Endothelial cell of umbilical vein (primary cell): ENCODE results near the gene BMPR1A. TPM values are rescaled to one million over a fixed set of nuclear protein-coding genes. Genes with fewer than 3 reads are reported as not detected.

Source experiments
- BruUV-seq: library from RNA; stranded (reverse); fragments of 400-500 nt; replicated peaks from 2 replicates; lab custom pipeline; 2021; lab: Mats Ljungman, UMichigan
- CTCF ChIA-PET: fragments of 300-600, 350-600 bp; sonication (Branson Sonifier 250); formaldehyde crosslinking; loops from one replicate; lab custom pipeline; 2021; ENCODE audit warnings: antibody characterized with exemption, inconsistent platforms; lab: Charles Lee
- POLR2A ChIA-PET: fragments of 300-600, 350-600 bp; sonication (Branson Sonifier 250); formaldehyde crosslinking; loops from one replicate; lab custom pipeline; 2021; ENCODE audit warnings: antibody characterized with exemption, inconsistent platforms; lab: Charles Lee
- DNase-seq: peaks from one replicate; pipeline ENCODE4 v3.0.0-alpha.2; 2011; ENCODE audit warnings: low read depth, low spot score
- FAIRE-seq: peaks from 2 replicates; lab custom pipeline; 2011; peaks lifted over from hg19 to GRCh38; lab: Jason Lieb, UNC
- H2AFZ ChIP-seq: 2 replicates; pipeline ENCODE4 v1.6.0; 2012; ENCODE audit warnings: low read depth, low read length, control low read depth, inconsistent platforms
- H3K27ac ChIP-seq: 2 replicates; pipeline ENCODE4 v1.5.1; 2011; ENCODE audit warnings: low read depth, mild to moderate bottlenecking, control low read depth, low read length, moderate library complexity; ENCODE audit not compliant: insufficient read depth
- H3K27me3 ChIP-seq, 2 experiments: 2 replicates each; pipeline versions ENCODE4 v1.6.0 to v1.6.1; 2011; ENCODE audit warnings: low read length in 2 of 2, mixed read lengths in 1 of 2; ENCODE audit not compliant: control insufficient read depth in 2 of 2, insufficient read depth in 2 of 2
- H3K36me3 ChIP-seq, 2 experiments: 2 replicates in 1 of 2; 3 replicates in 1 of 2; pipeline ENCODE4 v1.5.1; 2011; ENCODE audit warnings: low read length in 2 of 2, mild to moderate bottlenecking in 1 of 2, moderate library complexity in 1 of 2; ENCODE audit not compliant: control insufficient read depth in 2 of 2, insufficient read depth in 2 of 2; ENCODE audit errors: extremely low read depth in 1 of 2
- H3K4me1 ChIP-seq: 3 replicates; pipeline ENCODE4 v1.5.1; 2011; ENCODE audit warnings: mild to moderate bottlenecking, low read length; ENCODE audit not compliant: control insufficient read depth, insufficient read depth; ENCODE audit errors: extremely low read depth
- H3K4me2 ChIP-seq: 2 replicates; pipeline ENCODE4 v1.6.1; 2011; ENCODE audit warnings: low read length, control low read depth, mixed read lengths; ENCODE audit not compliant: insufficient read depth
- H3K4me3 ChIP-seq, 3 experiments: fragments of 200-600 bp in 1 of 3; sonication (generic), shearing (Covaris generic) in 1 of 3; replicated peaks in 1 of 3; 2 replicates each; pipeline ENCODE4 v1.5.1; 2011 to 2016; ENCODE audit warnings: control low read depth in 3 of 3, low read length in 3 of 3, mild to moderate bottlenecking in 2 of 3, inconsistent platforms in 1 of 3, low read depth in 1 of 3, moderate library complexity in 1 of 3; ENCODE audit not compliant: insufficient read depth in 1 of 3
- H3K79me2 ChIP-seq: 2 replicates; pipeline ENCODE4 v1.6.0; 2012; ENCODE audit warnings: low read length, inconsistent platforms; ENCODE audit not compliant: control insufficient read depth, insufficient read depth
- H3K9ac ChIP-seq: replicated peaks from 2 replicates; pipeline ENCODE3; 2011; ENCODE audit warnings: low read length, control low read depth; ENCODE audit not compliant: insufficient read depth; ENCODE audit errors: extremely low read depth
- H3K9me1 ChIP-seq: replicated peaks from 3 replicates; pipeline ENCODE4 v1.6.0; 2011; ENCODE audit warnings: mild to moderate bottlenecking, low read length; ENCODE audit not compliant: control insufficient read depth, insufficient read depth; ENCODE audit errors: extremely low read depth
- H3K9me3 ChIP-seq: replicated peaks from 2 replicates; pipeline ENCODE4 v1.5.1; 2012; ENCODE audit warnings: low read length, inconsistent platforms; ENCODE audit not compliant: control insufficient read depth, insufficient read depth
- H4K20me1 ChIP-seq: replicated peaks from 2 replicates; pipeline ENCODE3; 2011; ENCODE audit warnings: mild to moderate bottlenecking, low read length; ENCODE audit not compliant: control insufficient read depth, insufficient read depth; ENCODE audit errors: extremely low read depth
- EZH2 ChIP-seq: IDR thresholded peaks from 2 replicates; pipeline ENCODE4 v1.6.1; 2012; ENCODE audit warnings: borderline replicate concordance, low read depth, mild to moderate bottlenecking, moderate library complexity, low read length, inconsistent platforms; ENCODE audit not compliant: severe bottlenecking
- FOS ChIP-seq: IDR thresholded peaks from 2 replicates; pipeline ENCODE4 v1.6.1; 2011; ENCODE audit warnings: mild to moderate bottlenecking, low read length, moderate library complexity, borderline replicate concordance; ENCODE audit not compliant: insufficient read depth
- GATA2 ChIP-seq: IDR thresholded peaks from 2 replicates; pipeline ENCODE4 v1.7.0; 2011; ENCODE audit warnings: low read depth, mild to moderate bottlenecking, moderate library complexity, mixed read lengths, low read length; ENCODE audit not compliant: insufficient read length, insufficient read depth
- JUN ChIP-seq: IDR thresholded peaks from 2 replicates; pipeline ENCODE4 v1.6.1; 2011; ENCODE audit warnings: borderline replicate concordance, low read depth; ENCODE audit not compliant: insufficient read length, insufficient read depth
- MAX ChIP-seq: IDR thresholded peaks from 2 replicates; pipeline ENCODE4 v1.6.1; 2011; ENCODE audit not compliant: insufficient read depth, insufficient read length
- MYC ChIP-seq: IDR thresholded peaks from one replicate; pipeline ENCODE4 v1.6.1; 2011; ENCODE audit warnings: mild to moderate bottlenecking, low read depth, low read length
- POLR2A ChIP-seq: IDR thresholded peaks from 2 replicates; pipeline ENCODE4 v1.6.1; 2012; ENCODE audit warnings: low read depth, mild to moderate bottlenecking, control low read depth, low read length
- POLR2AphosphoS5 ChIP-seq: IDR thresholded peaks from 2 replicates; pipeline ENCODE4 v1.6.1; 2012; ENCODE audit warnings: low read depth, mild to moderate bottlenecking, control low read depth, low read length, moderate library complexity; ENCODE audit not compliant: insufficient read depth
- dilution Hi-C: fragments of 300-500 bp; cut with MboI; formaldehyde crosslinking; loops from one replicate; pipeline ENCODE4 v1.15.0; 2019; ENCODE audit warnings: low sequenced_read_pairs; ENCODE audit not compliant: extremely low pct_ligation_motif_present
- intact Hi-C: fragments of 100-400 bp; cut with micrococcal nuclease; formaldehyde crosslinking; loops from one replicate; pipeline ENCODE4 v1.10.0; 2022
- polyA plus RNA-seq, 4 experiments: library from polyadenylated mRNA; depleted of rRNA in 3 of 4; stranded (reverse) in 3 of 4; unstranded in 1 of 4; fragments of >200 nt; gene quantifications; 2 replicates each; pipeline versions ENCODE4 v1.2.1 to v1.2.3, GENCODE V29; 2011 to 2012; ENCODE audit warnings: missing spikeins in 1 of 4
- total RNA-seq: library from RNA; stranded (reverse); gene quantifications from 2 replicates; pipeline ENCODE4 v1.2.3, GENCODE V29; 2021
- TF ChIP-seq, protein P1 (sequence below), 2 donors: IDR thresholded peaks; 1 replicate in 1 of 2; 2 replicates in 1 of 2; pipeline ENCODE4 v1.5.1; 2011; ENCODE audit warnings: low read length in 2 of 2, mild to moderate bottlenecking in 2 of 2, moderate library complexity in 2 of 2, control low read depth in 1 of 2, inconsistent platforms in 1 of 2, low read depth in 1 of 2; ENCODE audit not compliant: insufficient read depth in 1 of 2; ENCODE audit errors: extremely low read depth in 1 of 2

Gene BMPR1A
- total and polyA plus RNA-seq, 2 donors (not counting 3 experiments of a cell fraction or from before 2014, with no cell fraction given), result not detected

- H3K36me3 ChIP-seq, result no peaks in the 10 kb centered on the region
- no peaks in the 10 kb centered on the region for H3K9me1 ChIP-seq
- ChIA-PET CTCF (interaction anchor here (1.5 kb wide), 1 partner anchor 8 kb away, joined by 3 read pairs; no protein-coding TSS in a partner anchor), POLR2A (no interaction called here)
- dilution Hi-C loops (no loop called here), intact Hi-C loops (no loop called here)
- H3K27ac ChIP-seq, result no peak overlapping the region
- H3K9ac ChIP-seq, result no peak overlapping the region
- no peaks in the 10 kb centered on the region for H3K4me1 ChIP-seq
- H3K27me3 ChIP-seq, result peaks cover 11 to 24% of the 10 kb centered on the region in 2 experiments
- no TSS peak for BruUV-seq
- no peak for TF ChIP-seq JUN
- TF ChIP-seq, protein P1, sequence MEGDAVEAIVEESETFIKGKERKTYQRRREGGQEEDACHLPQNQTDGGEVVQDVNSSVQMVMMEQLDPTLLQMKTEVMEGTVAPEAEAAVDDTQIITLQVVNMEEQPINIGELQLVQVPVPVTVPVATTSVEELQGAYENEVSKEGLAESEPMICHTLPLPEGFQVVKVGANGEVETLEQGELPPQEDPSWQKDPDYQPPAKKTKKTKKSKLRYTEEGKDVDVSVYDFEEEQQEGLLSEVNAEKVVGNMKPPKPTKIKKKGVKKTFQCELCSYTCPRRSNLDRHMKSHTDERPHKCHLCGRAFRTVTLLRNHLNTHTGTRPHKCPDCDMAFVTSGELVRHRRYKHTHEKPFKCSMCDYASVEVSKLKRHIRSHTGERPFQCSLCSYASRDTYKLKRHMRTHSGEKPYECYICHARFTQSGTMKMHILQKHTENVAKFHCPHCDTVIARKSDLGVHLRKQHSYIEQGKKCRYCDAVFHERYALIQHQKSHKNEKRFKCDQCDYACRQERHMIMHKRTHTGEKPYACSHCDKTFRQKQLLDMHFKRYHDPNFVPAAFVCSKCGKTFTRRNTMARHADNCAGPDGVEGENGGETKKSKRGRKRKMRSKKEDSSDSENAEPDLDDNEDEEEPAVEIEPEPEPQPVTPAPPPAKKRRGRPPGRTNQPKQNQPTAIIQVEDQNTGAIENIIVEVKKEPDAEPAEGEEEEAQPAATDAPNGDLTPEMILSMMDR (IDR thresholded peaks at IDR 0.05; ENCODE audit: extremely low read depth in 1 of 2, insufficient read depth in 1 of 2, low read depth in 1 of 2, low read length in 2 of 2), result no peak
- no peak for TF ChIP-seq FOS
- no peak for TF ChIP-seq POLR2A
- TF ChIP-seq MYC, result no peak
- no peak for TF ChIP-seq EZH2
- no peak for TF ChIP-seq GATA2
- TF ChIP-seq POLR2AphosphoS5, result no peak
- TF ChIP-seq MAX, result no peak
- no peak overlapping the region for H2AFZ ChIP-seq
- DNase-seq (no peak), FAIRE-seq (no peak)
- H4K20me1 ChIP-seq, result no peaks in the 10 kb centered on the region
- H3K79me2 ChIP-seq, result no peaks in the 10 kb centered on the region
- H3K9me3 ChIP-seq, result no peaks in the 10 kb centered on the region
- no peak overlapping the region for H3K4me3 ChIP-seq
- no peak overlapping the region for H3K4me2 ChIP-seq
These were observed 46.7 kb downstream of the BMPR1A start for GRCh38 chr10:86803156-86803555.
